ENCODE measurements around the gene CEACAM19.
"Not testable (repeated sequence)": the region's sequence is repeated elsewhere in the genome, so short reads cannot be mapped to it uniquely, and the experiment has no call there.

Gene CEACAM19

GRCh38 chr19:44708940-44709339 is 37.7 kb downstream of the CEACAM19 start:
- H3K36me3 ChIP-seq (ENCODE audit: control insufficient read depth, insufficient read depth, low read length): no peaks in the 10 kb centered on the region
- peaks cover 5% of the 10 kb centered on the region for H3K27me3 ChIP-seq (ENCODE audit: control insufficient read depth, insufficient read depth, low read length)
- H3K9me3 ChIP-seq (ENCODE audit: control insufficient read depth, insufficient read depth, low read length): no peaks in the 10 kb centered on the region
- H3K4me3 ChIP-seq (ENCODE audit: low read depth, low read length): no peak overlapping the region
- H3K4me1 ChIP-seq (ENCODE audit: control insufficient read depth, insufficient read depth, low read length): no peaks in the 10 kb centered on the region
- H3K9ac ChIP-seq (ENCODE audit: low read depth, low read length): no peak overlapping the region

- not testable (repeated sequence) for H3K4me1 ChIP-seq (ENCODE audit: control insufficient read depth, insufficient read depth, low read length); H3K4me3 ChIP-seq (ENCODE audit: low read depth, low read length); H3K36me3 ChIP-seq (ENCODE audit: control insufficient read depth, insufficient read depth, low read length); H3K27me3 ChIP-seq (ENCODE audit: control insufficient read depth, insufficient read depth, low read length); H3K9me3 ChIP-seq (ENCODE audit: control insufficient read depth, insufficient read depth, low read length); H3K9ac ChIP-seq (ENCODE audit: low read depth, low read length)
These were observed 38.4 kb downstream of the CEACAM19 start for GRCh38 chr19:44709434-44710266.

DNA sequence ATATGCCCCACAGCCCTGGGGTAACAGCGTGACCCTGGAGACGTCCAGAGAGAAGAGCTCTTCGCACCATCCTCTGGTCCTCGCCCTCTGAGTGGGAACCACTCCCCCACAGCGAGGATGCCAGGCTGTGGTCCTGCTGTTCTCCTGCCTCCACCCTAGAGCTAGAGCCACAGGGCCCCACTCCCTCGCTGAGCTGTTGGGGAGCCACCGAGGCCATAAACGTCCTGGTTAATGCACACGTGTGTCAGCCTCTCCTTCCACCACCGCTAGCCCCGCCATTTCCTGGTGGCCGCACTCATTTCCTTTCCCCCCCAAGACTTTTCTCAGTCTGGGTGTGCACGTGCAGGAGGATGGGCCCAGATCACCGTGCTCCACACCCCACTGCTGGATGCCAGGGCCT is 39.2 kb downstream of the CEACAM19 start:
- no peak overlapping the region for H3K9ac ChIP-seq (ENCODE audit: low read depth, low read length)
- H3K36me3 ChIP-seq (ENCODE audit: control insufficient read depth, insufficient read depth, low read length): no peaks in the 10 kb centered on the region
- no peaks in the 10 kb centered on the region for H3K9me3 ChIP-seq (ENCODE audit: control insufficient read depth, insufficient read depth, low read length)
- H3K4me1 ChIP-seq (ENCODE audit: control insufficient read depth, insufficient read depth, low read length): no peaks in the 10 kb centered on the region
- peaks cover 5% of the 10 kb centered on the region for H3K27me3 ChIP-seq (ENCODE audit: control insufficient read depth, insufficient read depth, low read length)
- no peak overlapping the region for H3K4me3 ChIP-seq (ENCODE audit: low read depth, low read length)

GRCh38 chr19:44712864-44713515 is 41.7 kb downstream of the CEACAM19 start:
- Histone ChIP-seq H3K4me3 (ENCODE audit: low read depth, low read length) (no peak overlapping the region), H3K4me1 (ENCODE audit: control insufficient read depth, insufficient read depth, low read length) (no peaks in the 10 kb centered on the region), H3K9me3 (ENCODE audit: control insufficient read depth, insufficient read depth, low read length) (no peaks in the 10 kb centered on the region), H3K36me3 (ENCODE audit: control insufficient read depth, insufficient read depth, low read length) (no peaks in the 10 kb centered on the region), H3K27me3 (ENCODE audit: control insufficient read depth, insufficient read depth, low read length) (peaks cover 5% of the 10 kb centered on the region), H3K9ac (ENCODE audit: low read depth, low read length) (no peak overlapping the region)

- Histone ChIP-seq H3K9ac (ENCODE audit: low read depth, low read length) (no peak overlapping the region), H3K4me3 (ENCODE audit: low read depth, low read length) (no peak overlapping the region), H3K27me3 (ENCODE audit: control insufficient read depth, insufficient read depth, low read length) (peaks cover 5% of the 10 kb centered on the region), H3K9me3 (ENCODE audit: control insufficient read depth, insufficient read depth, low read length) (no peaks in the 10 kb centered on the region), H3K36me3 (ENCODE audit: control insufficient read depth, insufficient read depth, low read length) (no peaks in the 10 kb centered on the region), H3K4me1 (ENCODE audit: control insufficient read depth, insufficient read depth, low read length) (peaks cover 4% of the 10 kb centered on the region)
These were observed 43.4 kb downstream of the CEACAM19 start for GRCh38 chr19:44714597-44715169.

DNA sequence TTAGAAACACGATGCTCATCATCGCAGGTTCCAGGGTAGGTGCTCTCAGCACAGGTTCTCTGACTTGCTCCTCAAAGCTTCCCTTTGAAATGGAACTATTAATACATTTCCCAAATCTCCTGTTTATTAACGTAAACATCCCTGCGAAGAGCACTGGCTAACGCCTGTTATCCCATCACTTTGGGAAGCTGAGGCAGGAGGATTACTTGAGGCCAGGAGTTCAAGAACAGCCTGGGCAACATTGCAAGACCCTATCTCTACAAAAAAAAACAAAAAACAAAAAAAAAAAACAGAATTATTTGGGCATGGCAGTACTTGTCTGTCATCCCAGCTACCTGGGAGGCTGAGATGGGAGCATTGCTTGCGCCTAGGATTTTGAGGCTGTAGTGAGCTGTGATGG is 46.3 kb downstream of the CEACAM19 start:
- Histone ChIP-seq H3K27me3 (ENCODE audit: control insufficient read depth, insufficient read depth, low read length) (no peaks in the 10 kb centered on the region), H3K36me3 (ENCODE audit: control insufficient read depth, insufficient read depth, low read length) (no peaks in the 10 kb centered on the region), H3K4me1 (ENCODE audit: control insufficient read depth, insufficient read depth, low read length) (peaks cover 4% of the 10 kb centered on the region), H3K9ac (ENCODE audit: low read depth, low read length) (no peak overlapping the region), H3K4me3 (ENCODE audit: low read depth, low read length) (no peak overlapping the region), H3K9me3 (ENCODE audit: control insufficient read depth, insufficient read depth, low read length) (no peaks in the 10 kb centered on the region)

DNA sequence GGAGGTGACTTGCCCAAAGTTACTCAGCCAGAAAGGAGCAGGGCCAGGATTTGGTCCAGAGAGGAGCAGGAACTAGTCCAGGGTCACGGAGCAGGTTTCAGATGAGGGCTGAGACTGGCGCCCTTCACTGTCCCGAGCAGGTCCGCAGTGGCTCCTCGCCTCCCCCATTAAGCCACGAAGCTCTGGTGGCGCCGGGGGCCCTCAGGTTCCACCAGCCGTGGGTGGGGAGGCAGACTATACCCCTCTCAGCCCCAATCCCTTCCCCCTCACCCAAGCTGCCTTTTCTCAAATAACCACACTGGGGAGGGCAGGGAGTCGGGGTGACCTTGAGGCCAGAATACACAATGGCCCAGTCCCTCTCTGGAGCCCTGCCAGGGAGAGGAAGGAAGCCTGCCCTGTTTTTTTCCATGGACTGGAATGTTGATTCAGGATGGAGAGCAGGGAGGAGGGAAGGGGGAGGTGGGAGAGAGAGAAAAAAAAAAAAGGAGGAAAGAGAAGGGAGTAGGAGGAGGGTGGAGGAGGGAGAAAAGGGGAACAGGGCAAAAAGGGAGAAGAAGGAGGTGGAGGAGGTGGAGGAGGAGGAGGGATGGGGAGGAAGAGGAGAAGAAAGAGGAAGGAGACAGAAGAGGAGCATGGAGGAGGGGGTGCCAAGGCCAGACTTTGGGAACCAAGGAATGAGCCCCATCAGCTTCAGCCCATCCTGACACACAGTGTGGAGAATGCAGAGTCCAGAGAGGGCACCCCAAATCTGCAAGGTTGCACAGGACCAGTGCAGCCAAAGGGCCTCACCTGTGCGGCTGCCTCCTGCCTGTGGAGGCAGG is 47.4 kb downstream of the CEACAM19 start:
- no peaks in the 10 kb centered on the region for H3K27me3 ChIP-seq (ENCODE audit: control insufficient read depth, insufficient read depth, low read length)
- H3K4me3 ChIP-seq (ENCODE audit: low read depth, low read length): no peak overlapping the region
- peaks cover 4% of the 10 kb centered on the region for H3K4me1 ChIP-seq (ENCODE audit: control insufficient read depth, insufficient read depth, low read length)
- H3K9ac ChIP-seq (ENCODE audit: low read depth, low read length): peak overlapping the region; percentile 47
- no peaks in the 10 kb centered on the region for H3K9me3 ChIP-seq (ENCODE audit: control insufficient read depth, insufficient read depth, low read length)
- no peaks in the 10 kb centered on the region for H3K36me3 ChIP-seq (ENCODE audit: control insufficient read depth, insufficient read depth, low read length)

DNA sequence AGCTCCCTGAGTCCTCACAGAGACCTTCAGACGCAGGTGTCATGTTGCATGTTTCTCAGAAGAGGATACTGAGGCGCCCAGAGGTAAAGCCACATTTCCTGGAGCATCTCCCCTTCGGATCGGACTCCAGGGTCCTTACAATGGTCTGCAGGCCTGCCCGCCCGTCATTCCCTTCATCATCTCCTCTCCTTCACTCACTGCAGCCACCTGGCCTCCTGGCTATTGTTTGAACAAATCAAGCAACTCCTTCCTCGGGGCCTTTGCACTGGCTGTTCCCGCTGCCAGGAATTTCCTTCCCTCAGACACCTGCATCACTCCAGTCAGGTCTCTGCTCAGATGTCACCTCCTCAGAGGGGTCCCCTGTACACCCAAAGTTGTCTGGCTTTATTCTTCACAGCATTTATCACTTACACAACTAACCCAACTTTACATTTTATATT is 48.0 kb downstream of the CEACAM19 start:
- no peaks in the 10 kb centered on the region for H3K27me3 ChIP-seq (ENCODE audit: control insufficient read depth, insufficient read depth, low read length)
- H3K9me3 ChIP-seq (ENCODE audit: control insufficient read depth, insufficient read depth, low read length): no peaks in the 10 kb centered on the region
- H3K9ac ChIP-seq (ENCODE audit: low read depth, low read length): no peak overlapping the region
- H3K4me1 ChIP-seq (ENCODE audit: control insufficient read depth, insufficient read depth, low read length): peaks cover 4% of the 10 kb centered on the region
- no peak overlapping the region for H3K4me3 ChIP-seq (ENCODE audit: low read depth, low read length)
- H3K36me3 ChIP-seq (ENCODE audit: control insufficient read depth, insufficient read depth, low read length): no peaks in the 10 kb centered on the region

GRCh38 chr19:44720396-44720795 is 49.1 kb downstream of the CEACAM19 start:
- not testable (repeated sequence) for H3K9ac ChIP-seq (ENCODE audit: low read depth, low read length); H3K27me3 ChIP-seq (ENCODE audit: control insufficient read depth, insufficient read depth, low read length); H3K9me3 ChIP-seq (ENCODE audit: control insufficient read depth, insufficient read depth, low read length); H3K4me3 ChIP-seq (ENCODE audit: low read depth, low read length); H3K4me1 ChIP-seq (ENCODE audit: control insufficient read depth, insufficient read depth, low read length); H3K36me3 ChIP-seq (ENCODE audit: control insufficient read depth, insufficient read depth, low read length)

DNA sequence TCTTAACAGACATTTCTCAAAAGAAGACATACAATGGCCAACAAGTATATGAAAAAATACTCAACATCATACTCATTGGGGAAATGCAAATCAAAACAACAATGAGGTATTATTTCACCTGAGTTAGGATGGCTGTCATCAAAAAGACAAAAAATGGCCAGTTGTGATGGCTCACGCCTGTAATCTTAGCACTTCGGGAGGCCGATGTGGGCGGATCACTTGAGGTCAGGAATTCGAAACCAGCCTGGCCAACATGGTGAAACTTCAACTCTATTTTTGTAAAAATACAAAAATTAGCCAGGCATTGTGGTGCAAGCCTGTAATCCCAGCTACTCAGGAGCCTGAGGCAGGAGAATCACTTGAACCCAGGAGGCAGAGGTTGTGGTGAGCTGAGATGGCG is 49.7 kb downstream of the CEACAM19 start:
- H3K4me1 ChIP-seq (ENCODE audit: control insufficient read depth, insufficient read depth, low read length): peaks cover 7% of the 10 kb centered on the region
- H3K4me3 ChIP-seq (ENCODE audit: low read depth, low read length): no peak overlapping the region
- H3K9me3 ChIP-seq (ENCODE audit: control insufficient read depth, insufficient read depth, low read length): no peaks in the 10 kb centered on the region
- no peaks in the 10 kb centered on the region for H3K36me3 ChIP-seq (ENCODE audit: control insufficient read depth, insufficient read depth, low read length)
- no peak overlapping the region for H3K9ac ChIP-seq (ENCODE audit: low read depth, low read length)
- H3K27me3 ChIP-seq (ENCODE audit: control insufficient read depth, insufficient read depth, low read length): no peaks in the 10 kb centered on the region

GRCh38 chr19:44721369-44721768 is 50.1 kb downstream of the CEACAM19 start:
- not testable (repeated sequence) for H3K9ac ChIP-seq (ENCODE audit: low read depth, low read length); H3K9me3 ChIP-seq (ENCODE audit: control insufficient read depth, insufficient read depth, low read length); H3K4me1 ChIP-seq (ENCODE audit: control insufficient read depth, insufficient read depth, low read length); H3K36me3 ChIP-seq (ENCODE audit: control insufficient read depth, insufficient read depth, low read length); H3K4me3 ChIP-seq (ENCODE audit: low read depth, low read length); H3K27me3 ChIP-seq (ENCODE audit: control insufficient read depth, insufficient read depth, low read length)

Data from iPS-15b (cell line).